HCT116 (cell line): ENCODE results near the gene FBXO11.

Experiments used
- CBX3 ChIP-seq: IDR thresholded peaks from 2 replicates; pipeline ENCODE4 v1.6.1; 2012; ENCODE audit warnings: low read depth
- CTCF ChIP-seq, 3 experiments: fragments of 200-600 bp in 1 of 3; sonication (generic) in 1 of 3; IDR thresholded peaks in 2 of 3; conservative IDR thresholded peaks in 1 of 3; 2 replicates each; pipeline ENCODE4 v1.5.1; 2012 to 2017; ENCODE audit warnings: low read depth in 2 of 3, low read length in 2 of 3, antibody characterized with exemption in 1 of 3, borderline replicate concordance in 1 of 3, control low read depth in 1 of 3, mild to moderate bottlenecking in 1 of 3, mixed read lengths in 1 of 3, mixed run types in 1 of 3, moderate library complexity in 1 of 3; ENCODE audit not compliant: insufficient read depth in 1 of 3
- EZH2 ChIP-seq: fragments of 200-600 bp; sonication (generic); IDR thresholded peaks from 2 replicates; pipeline ENCODE4 v1.6.1; 2017; ENCODE audit warnings: antibody characterized with exemption, mixed run types
- EZH2phosphoT487 ChIP-seq: fragments of 200-600 bp; IDR thresholded peaks from 2 replicates; pipeline ENCODE4 v1.6.1; 2018; ENCODE audit warnings: antibody characterized with exemption, borderline replicate concordance
- JUND ChIP-seq: IDR thresholded peaks from 2 replicates; pipeline ENCODE4 v1.6.1; 2012
- POLR2A ChIP-seq: IDR thresholded peaks from 2 replicates; pipeline ENCODE4 v1.7.0; 2011; ENCODE audit warnings: borderline replicate concordance; ENCODE audit not compliant: insufficient read depth, insufficient read length; ENCODE audit errors: extremely low read depth
- POLR2AphosphoS5 ChIP-seq: IDR thresholded peaks from 2 replicates; pipeline ENCODE4 v1.6.1; 2011; ENCODE audit warnings: mild to moderate bottlenecking, low read depth, low read length, moderate library complexity
- RAD21 ChIP-seq: IDR thresholded peaks from 2 replicates; pipeline ENCODE4 v1.6.1; 2012; ENCODE audit warnings: low read depth, mild to moderate bottlenecking
- REST ChIP-seq: IDR thresholded peaks from 2 replicates; pipeline ENCODE4 v1.6.1; 2012; ENCODE audit warnings: low read depth
- SP1 ChIP-seq: IDR thresholded peaks from 2 replicates; pipeline ENCODE4 v1.6.1; 2012; ENCODE audit warnings: low read depth
- YY1 ChIP-seq: IDR thresholded peaks from 2 replicates; pipeline ENCODE4 v1.6.1; 2011; ENCODE audit warnings: low read length, low read depth, moderate library complexity, mild to moderate bottlenecking; ENCODE audit not compliant: insufficient replicate concordance; ENCODE audit errors: extremely low read depth
- ZFX ChIP-seq: fragments of 450-650 bp; IDR thresholded peaks from 2 replicates; pipeline ENCODE4 v1.6.1; 2017
- ZNF274 ChIP-seq: fragments of 200-500 bp; sonication (Bioruptor generic); IDR thresholded peaks from 2 replicates; pipeline ENCODE4 v1.6.1; 2014; ENCODE audit warnings: mild to moderate bottlenecking, low read depth, low read length, inconsistent platforms
- TF ChIP-seq, protein P1 (sequence below): IDR thresholded peaks from 2 replicates; pipeline ENCODE4 v1.6.1; 2012

DNA sequence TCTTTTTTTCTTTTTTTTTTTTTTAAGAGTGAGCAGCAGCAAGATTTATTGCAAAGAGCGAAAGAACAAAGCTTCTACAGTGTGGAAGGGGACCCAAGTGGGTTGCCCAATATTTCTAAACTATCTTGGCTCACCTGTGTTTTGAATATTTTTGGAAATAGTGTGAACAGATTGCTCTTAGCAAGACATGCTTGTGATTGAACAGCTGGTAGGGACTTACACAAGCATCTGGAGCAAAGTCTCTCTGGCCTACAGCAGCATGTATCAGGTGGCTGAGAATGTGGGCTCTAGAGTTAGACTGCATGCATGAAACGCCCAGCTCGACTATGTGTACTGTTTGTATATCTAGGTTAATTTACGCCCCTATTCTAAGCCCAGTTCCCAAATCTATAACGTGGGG is 40.3 kb upstream of the FBXO11 start:
- TF ChIP-seq EZH2 (no peak), CTCF (IDR thresholded peaks at IDR 0.05 in 2 of 3, conservative IDR thresholded peaks at IDR 0.05 in 1 of 3; ENCODE audit: borderline replicate concordance in 1 of 3, insufficient read depth in 1 of 3, low read depth in 2 of 3, low read length in 2 of 3) (no peak), YY1 (no peak), SP1 (no peak), RAD21 (no peak), POLR2AphosphoS5 (no peak), ZFX (no peak), POLR2A (no peak), REST (no peak), CBX3 (no peak), JUND (no peak), EZH2phosphoT487 (no peak), ZNF274 (no peak)
- TF ChIP-seq, protein P1, sequence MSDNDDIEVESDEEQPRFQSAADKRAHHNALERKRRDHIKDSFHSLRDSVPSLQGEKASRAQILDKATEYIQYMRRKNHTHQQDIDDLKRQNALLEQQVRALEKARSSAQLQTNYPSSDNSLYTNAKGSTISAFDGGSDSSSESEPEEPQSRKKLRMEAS, result no peak
